Measurements from ENCODE around the gene GRID2.

- no peak for TF ChIP-seq POLR2A (IDR thresholded peaks at IDR 0.05)
- no peak for TF ChIP-seq CTCF (IDR thresholded peaks at IDR 0.05)
These were observed 884.1 kb downstream of the GRID2 start for GRCh38 chr4:93187892-93188291.
